GM18909 (cell line): ENCODE data around the gene MZT2B.
"Not testable (repeated sequence)": the region's sequence is repeated elsewhere in the genome, so short reads cannot be mapped to it uniquely, and the experiment has no call there.

Experiments
- ATAC-seq: cut with Tn5 transposase; IDR thresholded peaks from one replicate; pipeline ENCODE4 v1.9.1; 2021; ENCODE audit warnings: mild to moderate bottlenecking; ENCODE audit not compliant: unreplicated experiment, poor library complexity

The MZT2B gene

GRCh38 chr2:130181880-130182682 lies at the start of gene MZT2B:
MZT2B (plus strand) TSS chr2:130182262; CDS start chr2:130182283, 21 bp downstream.
- peak; percentile 83 for ATAC-seq

GRCh38 chr2:130135692-130136541 lies 46.1 kb upstream of the MZT2B start:
- ATAC-seq, result no peak

DNA sequence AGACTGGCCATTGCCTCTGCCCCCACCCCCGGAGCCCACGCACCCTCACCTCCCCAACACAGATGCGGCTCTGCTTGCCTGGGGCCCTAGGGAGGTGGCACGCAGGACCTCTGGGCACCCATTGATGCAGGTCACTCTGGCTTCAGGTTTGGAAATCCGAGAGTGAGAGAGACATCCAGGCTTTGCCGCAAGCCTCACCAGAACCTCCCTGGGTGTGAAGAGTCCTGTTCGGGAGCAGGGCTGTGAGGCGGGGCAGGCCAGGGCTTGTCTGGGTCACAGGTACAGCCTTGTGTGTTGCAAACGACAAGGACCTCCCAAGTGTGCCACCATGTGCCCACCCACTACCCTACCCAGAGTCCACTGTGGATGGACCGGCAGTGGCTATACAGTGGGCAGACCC lies 45.5 kb upstream of the MZT2B start:
- ATAC-seq, result not testable (repeated sequence)

DNA sequence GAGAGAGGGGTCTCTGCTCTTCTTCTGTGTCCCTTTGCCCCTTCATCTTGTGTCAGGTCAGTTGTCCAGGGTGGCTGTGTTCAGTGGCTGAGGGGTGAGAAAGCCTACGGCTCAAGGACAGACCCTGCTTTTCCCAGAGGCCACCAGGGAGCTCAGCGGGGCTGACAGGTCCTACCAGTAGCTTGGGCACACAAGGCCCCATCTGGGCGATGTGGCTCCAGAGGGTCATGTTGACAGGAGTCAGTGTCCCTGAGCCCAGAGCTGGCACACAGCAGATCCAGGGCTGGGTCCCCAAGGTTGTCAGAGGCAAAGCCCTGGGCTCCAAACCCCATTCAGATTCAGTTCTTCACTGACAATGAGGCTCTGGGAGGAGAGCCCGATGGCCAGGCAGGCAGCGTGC lies 44.9 kb upstream of the MZT2B start:
- not testable (repeated sequence) for ATAC-seq

DNA sequence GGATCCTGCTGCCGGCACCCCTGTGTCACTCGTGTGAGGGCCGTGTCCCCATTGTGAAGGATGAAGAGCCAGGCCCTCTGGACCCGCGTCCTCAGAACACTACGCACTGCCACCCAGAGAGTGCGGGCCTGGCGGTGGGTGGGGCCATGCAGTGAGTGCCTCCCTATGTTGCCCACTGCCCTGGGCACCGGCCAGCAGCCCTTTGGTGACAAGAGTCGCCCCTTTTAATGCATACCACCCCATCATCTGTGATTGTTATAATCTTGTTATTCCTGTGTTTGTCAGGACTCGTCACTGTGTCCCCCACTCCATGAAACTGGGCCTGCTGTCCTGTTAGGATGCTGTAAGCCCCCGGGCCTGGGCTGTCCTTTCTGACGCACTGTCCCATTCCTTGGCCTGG lies 43.7 kb upstream of the MZT2B start:
- not testable (repeated sequence) for ATAC-seq

DNA sequence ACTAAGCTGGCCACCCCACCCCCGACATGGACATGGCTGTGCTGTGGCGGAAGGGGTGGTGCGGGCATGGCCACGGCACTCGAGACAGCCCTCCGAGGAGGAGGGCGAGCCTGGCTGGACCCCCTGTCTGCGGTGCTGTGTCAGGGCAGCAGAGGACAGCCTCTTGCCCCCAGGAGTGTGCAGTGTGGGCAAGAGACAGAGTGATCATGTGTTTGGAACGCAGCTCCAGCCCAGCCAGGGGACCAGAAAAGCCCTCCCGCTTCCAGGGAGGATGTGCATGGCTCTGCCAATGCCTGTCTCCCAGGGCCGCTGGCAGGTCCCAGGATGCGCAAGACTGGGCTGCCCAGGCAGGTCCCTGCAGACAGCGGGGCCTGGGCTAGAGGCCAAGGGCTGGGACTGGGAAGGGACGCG lies 43.2 kb upstream of the MZT2B start:
- not testable (repeated sequence) for ATAC-seq

DNA sequence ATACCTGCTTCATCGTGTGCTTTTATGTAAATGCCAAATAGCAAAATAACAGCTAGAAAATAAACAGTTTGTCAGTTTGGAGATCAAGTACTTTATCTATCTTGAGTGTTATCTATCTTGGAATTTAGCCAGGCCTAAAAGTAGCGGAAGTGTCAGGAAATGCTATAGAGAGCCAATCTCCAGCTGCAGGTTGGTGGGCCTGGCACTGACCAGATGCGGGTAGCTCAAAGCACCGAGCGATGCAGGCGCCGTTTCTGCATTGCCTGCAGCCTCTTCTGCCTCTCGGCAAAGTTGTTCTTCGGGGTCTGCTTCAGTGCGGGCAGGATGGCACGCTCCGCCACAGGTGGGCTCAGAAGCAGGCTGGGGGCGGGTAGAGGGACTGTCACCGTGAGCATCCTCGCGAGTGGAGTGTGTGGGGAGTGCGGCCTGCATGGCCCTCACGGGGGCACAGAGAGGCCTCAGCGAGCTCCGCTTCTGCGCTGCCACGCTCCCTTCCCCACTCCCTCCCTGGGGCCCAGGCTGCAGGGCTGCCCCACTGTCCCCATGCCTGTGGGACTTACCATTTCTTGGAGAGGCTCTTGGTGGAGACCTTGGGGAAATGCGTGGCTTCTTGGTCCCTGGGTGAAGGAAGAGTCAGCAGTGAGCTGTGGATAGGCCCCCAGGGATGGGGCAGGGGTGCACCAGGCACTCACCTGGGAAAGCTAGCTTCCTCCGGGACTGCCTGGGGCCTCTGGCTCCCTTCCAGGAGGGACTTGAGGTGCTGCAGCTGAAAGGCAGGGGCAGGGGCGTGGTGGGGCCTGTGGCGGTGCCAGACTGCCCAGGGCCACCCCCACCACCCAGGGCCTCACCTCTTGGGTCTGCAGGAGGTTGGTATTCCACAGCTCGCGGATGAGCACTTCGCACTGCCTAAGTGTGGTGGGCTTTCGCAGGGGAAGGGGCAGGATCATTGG lies 42.5 kb upstream of the MZT2B start:
- not testable (repeated sequence) for ATAC-seq

DNA sequence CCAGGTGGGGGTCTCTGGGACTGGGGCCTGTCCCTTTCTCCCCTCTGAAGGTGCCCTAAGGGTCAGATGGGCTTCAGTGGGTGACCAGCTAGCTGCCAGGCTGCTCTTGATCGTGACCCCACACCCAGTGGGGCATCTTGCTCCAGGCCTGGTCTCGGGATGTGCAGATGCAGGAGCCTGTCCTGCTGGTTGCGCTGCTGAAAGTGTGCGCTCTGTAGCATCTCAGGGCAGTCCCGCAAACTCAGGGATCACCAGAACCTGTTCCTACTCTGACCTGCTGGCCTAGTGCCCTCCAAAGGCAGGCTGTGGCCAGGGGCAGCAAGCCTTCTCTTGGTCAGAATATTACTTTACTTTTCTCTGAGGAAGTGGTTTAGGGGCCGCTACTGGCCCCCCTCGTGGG lies 41.5 kb upstream of the MZT2B start:
- not testable (repeated sequence) for ATAC-seq

GRCh38 chr2:130141002-130141401 lies 41.1 kb upstream of the MZT2B start:
- ATAC-seq, result not testable (repeated sequence)

DNA sequence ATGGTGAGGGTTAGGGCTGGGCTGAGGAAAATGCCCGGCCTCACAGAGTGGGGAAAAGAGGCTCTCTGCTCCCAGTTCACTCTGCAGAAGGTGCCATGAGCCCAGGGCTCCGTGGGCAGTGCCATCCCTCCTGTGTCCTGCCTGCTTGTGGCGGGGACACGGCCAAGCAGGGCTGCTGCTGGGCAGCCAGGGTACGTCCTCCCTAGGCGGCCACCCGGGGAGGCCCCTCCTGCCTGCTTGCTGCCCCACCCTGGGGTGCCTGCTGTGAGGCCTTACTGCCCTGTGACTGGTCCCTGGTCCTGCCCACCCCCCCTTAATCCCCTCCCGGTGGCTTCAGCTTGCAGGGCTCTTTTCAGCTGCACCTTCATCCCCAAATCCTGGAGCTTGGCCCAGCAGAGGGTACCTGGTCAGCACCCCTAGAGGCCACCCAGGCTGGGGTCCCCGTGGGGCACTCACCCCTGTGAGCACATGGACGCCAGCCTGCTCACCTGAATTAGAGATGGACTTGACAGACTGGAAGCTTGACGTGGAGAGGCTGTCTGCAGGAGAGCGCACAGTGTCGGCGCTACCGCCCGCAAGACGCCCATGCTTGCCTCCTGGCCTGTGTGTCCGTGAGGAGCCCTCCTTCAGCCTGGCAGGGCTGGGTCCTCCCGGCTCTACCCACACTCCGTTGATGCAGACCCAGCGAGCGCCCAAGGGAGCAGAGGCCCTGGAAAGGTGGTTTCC lies 40.3 kb upstream of the MZT2B start:
- not testable (repeated sequence) for ATAC-seq

DNA sequence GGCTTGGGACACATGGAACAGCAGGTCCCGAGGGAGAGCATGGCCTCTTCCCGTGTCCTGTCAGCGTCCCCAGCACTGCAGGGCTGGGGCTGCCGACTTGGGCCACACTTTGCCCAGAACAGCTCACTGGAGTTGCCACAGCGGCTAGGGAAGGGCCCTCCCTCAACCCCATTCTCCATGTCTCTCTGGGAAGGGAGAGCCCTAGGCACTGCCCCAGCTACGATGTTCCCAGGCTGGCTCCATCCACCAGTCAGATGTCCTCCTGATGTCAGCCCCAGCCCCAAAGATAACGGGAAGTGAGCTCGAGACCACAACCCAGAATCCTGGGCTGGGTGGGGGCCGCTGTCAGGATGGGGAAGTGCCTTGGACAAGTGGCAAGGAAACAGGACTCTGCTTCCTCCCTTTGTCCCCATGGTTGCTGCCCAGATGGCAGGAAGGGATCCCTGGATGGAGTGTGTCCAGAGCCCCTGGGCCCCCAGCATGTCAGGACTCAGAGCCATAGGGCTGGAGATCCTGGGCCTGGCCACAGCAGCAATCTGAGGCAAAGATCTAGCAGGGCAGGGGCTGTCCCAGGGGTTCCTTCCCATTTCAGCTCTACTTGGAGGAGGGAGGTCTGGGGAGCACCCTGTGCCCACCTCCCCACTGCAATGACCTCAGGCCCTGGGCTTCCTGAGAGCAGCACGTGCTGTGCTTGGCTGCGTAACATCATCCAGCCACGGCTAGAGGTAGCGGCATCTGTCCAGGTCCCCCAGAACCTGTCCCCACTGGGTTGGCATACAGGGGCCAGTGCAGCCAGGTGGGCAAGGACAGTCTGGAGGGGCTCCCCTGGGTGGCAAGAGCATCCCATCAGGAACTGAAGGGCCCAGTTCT lies 39.4 kb upstream of the MZT2B start:
- ATAC-seq, result not testable (repeated sequence)

- not testable (repeated sequence) for ATAC-seq
Observed at GRCh38 chr2:130143266-130144039, 38.6 kb upstream of the MZT2B start.

GRCh38 chr2:130145006-130145414 lies 37.1 kb upstream of the MZT2B start, which contains the start of gene CCDC74B:
CCDC74B (minus strand) TSS chr2:130145112; CDS start chr2:130144996, 116 bp downstream.
- ATAC-seq, result peak; percentile 93

DNA sequence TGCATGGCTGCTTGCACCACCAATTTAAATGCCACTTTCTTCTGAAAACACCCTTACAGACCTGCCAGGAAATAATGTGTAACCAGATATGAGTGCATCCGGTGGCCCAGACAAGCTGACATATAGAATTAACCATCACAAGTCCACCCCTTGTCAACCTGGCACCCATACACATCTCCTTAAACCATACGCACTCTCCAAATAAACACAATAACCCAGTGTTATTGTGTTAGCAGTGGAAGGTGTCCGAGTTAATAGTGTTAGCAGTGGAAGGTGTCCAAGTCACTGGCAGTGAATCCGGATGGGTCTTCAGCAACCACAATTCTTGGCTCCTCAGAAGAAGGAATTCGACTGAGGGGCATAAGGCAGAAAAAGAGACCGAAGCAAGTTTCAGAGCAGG lies 33.5 kb upstream of the MZT2B start:
- not testable (repeated sequence) for ATAC-seq

- ATAC-seq, result no peak
Observed at GRCh38 chr2:130150181-130151144, 31.6 kb upstream of the MZT2B start.

DNA sequence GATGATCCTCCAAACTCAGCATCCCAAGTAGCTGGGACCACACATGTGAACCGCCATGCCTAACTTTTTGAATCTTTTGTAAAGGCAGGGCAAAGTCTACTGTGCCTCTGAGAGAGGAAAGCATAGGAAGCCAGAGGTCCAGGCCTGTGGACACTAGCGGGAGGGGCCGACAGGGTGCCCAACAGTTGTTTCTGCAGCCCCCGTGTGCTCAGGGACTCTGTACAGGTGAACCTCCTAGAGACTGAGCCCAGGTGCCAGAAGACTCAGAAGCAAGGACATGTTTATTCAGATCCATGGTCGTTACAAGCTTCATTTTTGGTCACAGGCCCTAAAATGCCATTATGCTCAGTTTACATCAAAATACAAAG lies 30.9 kb upstream of the MZT2B start:
- not testable (repeated sequence) for ATAC-seq
